ENCODE results near the gene DNER. TPM values are rescaled to one million over a fixed set of nuclear protein-coding genes. Genes with fewer than 3 reads are reported as not detected.

DNER gene
- total and polyA plus RNA-seq, 2 of the 13 experiments (the other 11 are each of a cell fraction or from before 2014, with no cell fraction given), result not detected

DNA sequence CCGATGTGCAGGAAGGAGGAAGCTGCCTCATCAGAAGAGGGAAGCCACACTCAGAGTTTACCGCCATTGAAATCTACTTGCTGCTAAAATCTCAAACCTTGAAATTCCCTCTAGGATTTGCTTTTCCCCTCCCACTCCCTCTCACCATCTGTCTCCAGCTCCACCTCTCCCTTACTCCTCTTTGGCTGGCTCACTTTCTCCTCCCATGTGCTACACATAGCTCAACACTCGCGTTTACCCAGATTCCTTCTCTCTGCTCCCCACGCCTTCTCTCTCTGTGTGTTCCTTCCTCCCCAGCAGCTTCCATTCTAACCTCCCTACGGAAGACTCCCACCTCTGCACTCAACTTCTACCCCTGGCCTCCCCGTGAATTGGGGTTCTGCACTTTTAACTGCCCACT is 143.1 kb downstream of the DNER start:
- BruUV-seq (replicated peaks), result no TSS peak
- ChIA-PET CTCF (ENCODE audit: low intra/inter-chr PET ratio, low total read pairs) (no interaction called here), POLR2A (no interaction called here)

GRCh38 chr2:229566370-229566769 is 148.0 kb downstream of the DNER start:
- H3K9ac ChIP-seq (ENCODE audit: insufficient read depth, low read depth, low read length), result no peak overlapping the region
- whole genome bisulfite sequencing (ENCODE audit: low lambda C conversion rate), result 3% methylated on average over 2 of the region's 2 CpGs
- H2AFZ ChIP-seq (ENCODE audit: low read length), result no peak overlapping the region
- no peak for DNase-seq (ENCODE audit: low spot score)
- in situ Hi-C loops (cut with HindIII; ENCODE audit: extremely low pct_ligation_motif_present, low pct_unique_long_range_greater_than_20kb), result no loop called here
- H4K20me1 ChIP-seq (ENCODE audit: insufficient read depth, low read length), result no peaks in the 10 kb centered on the region
- no peak overlapping the region for H3K4me3 ChIP-seq (replicated peaks in 1 of 3; ENCODE audit: insufficient read depth in 1 of 3, low read depth in 2 of 3, low read length in 3 of 3)
- H3K4me1 ChIP-seq (ENCODE audit: insufficient read depth, low read length), result no peaks in the 10 kb centered on the region
- no peak overlapping the region for H3K27ac ChIP-seq (ENCODE audit: extremely low read length, insufficient read depth, low read length)
- no TSS peak for BruUV-seq (replicated peaks)
- no peak for FAIRE-seq
- ChIA-PET POLR2A (no interaction called here), CTCF (ENCODE audit: low intra/inter-chr PET ratio, low total read pairs) (no interaction called here)
- ATAC-seq, result no peak
- no peak overlapping the region for H3K4me2 ChIP-seq (ENCODE audit: low read depth, low read length)
- peaks cover 15% of the 10 kb centered on the region for H3K9me3 ChIP-seq (ENCODE audit: low read length)
- TF ChIP-seq ZNF136 (CRISPR knock-in tag; IDR thresholded peaks at IDR 0.05; ENCODE audit: low read depth), result no peak
- intact Hi-C loops (cut with micrococcal nuclease; ENCODE audit: unreplicated experiment), result no loop called here
- H3K79me2 ChIP-seq (ENCODE audit: insufficient read depth, low read length), result no peaks in the 10 kb centered on the region
- H3K36me3 ChIP-seq (replicated peaks in 1 of 2; ENCODE audit: control insufficient read depth in 1 of 2, insufficient read depth in 2 of 2, low read length in 2 of 2), result no peaks in the 10 kb centered on the region
- H3K27me3 ChIP-seq (ENCODE audit: control insufficient read depth in 1 of 2, insufficient read depth in 2 of 2, low read length in 2 of 2), result no peaks in the 10 kb centered on the region

More for the DNA sequence above, 143.1 kb downstream of the DNER start:
- Histone ChIP-seq H2AFZ (ENCODE audit: low read length) (no peak overlapping the region), H3K4me3 (replicated peaks in 1 of 3; ENCODE audit: insufficient read depth in 1 of 3, low read depth in 2 of 3, low read length in 3 of 3) (no peak overlapping the region), H3K36me3 (replicated peaks in 1 of 2; ENCODE audit: control insufficient read depth in 1 of 2, insufficient read depth in 2 of 2, low read length in 2 of 2) (no peaks in the 10 kb centered on the region), H3K9ac (ENCODE audit: insufficient read depth, low read depth, low read length) (no peak overlapping the region), H3K27ac (ENCODE audit: extremely low read length, insufficient read depth, low read length) (no peak overlapping the region), H3K4me2 (ENCODE audit: low read depth, low read length) (no peak overlapping the region), H3K4me1 (ENCODE audit: insufficient read depth, low read length) (no peaks in the 10 kb centered on the region), H4K20me1 (ENCODE audit: insufficient read depth, low read length) (no peaks in the 10 kb centered on the region), H3K27me3 (ENCODE audit: control insufficient read depth in 1 of 2, insufficient read depth in 2 of 2, low read length in 2 of 2) (no peaks in the 10 kb centered on the region), H3K79me2 (ENCODE audit: insufficient read depth, low read length) (no peaks in the 10 kb centered on the region), H3K9me3 (ENCODE audit: low read length) (no peaks in the 10 kb centered on the region)
- no peak for FAIRE-seq
- no peak for DNase-seq (ENCODE audit: low spot score)
- 19% methylated on average over 7 of the region's 7 CpGs for WGBS (ENCODE audit: low lambda C conversion rate)
- ATAC-seq, result no peak
- no peak for TF ChIP-seq ARNT2 (CRISPR knock-in tag; IDR thresholded peaks at IDR 0.05; ENCODE audit: low read depth)
- no peak for TF ChIP-seq ZNF530 (CRISPR knock-in tag; IDR thresholded peaks at IDR 0.05; ENCODE audit: low read depth)
- TF ChIP-seq IRF1 (CRISPR knock-in tag; IDR thresholded peaks at IDR 0.05; ENCODE audit: low read depth), result no peak
- no peak for TF ChIP-seq GABPB1 (CRISPR knock-in tag; IDR thresholded peaks at IDR 0.05)
- TF ChIP-seq TP53 (CRISPR knock-in tag; conservative IDR thresholded peaks at IDR 0.05), result no peak
- TF ChIP-seq EED (CRISPR knock-in tag; IDR thresholded peaks at IDR 0.05), result no peak
- TF ChIP-seq ZNF354B (CRISPR knock-in tag; IDR thresholded peaks at IDR 0.05), result no peak
- in situ Hi-C loops (cut with HindIII; ENCODE audit: extremely low pct_ligation_motif_present, low pct_unique_long_range_greater_than_20kb), result no loop called here
- intact Hi-C loops (cut with micrococcal nuclease; ENCODE audit: unreplicated experiment), result no loop called here

Data from HepG2 (cell line).